Endothelial cell of umbilical vein (primary cell): ENCODE measurements around the gene PRIMA1. TPM values are rescaled to one million over a fixed set of nuclear protein-coding genes. Genes with fewer than 3 reads are reported as not detected.

Experiments used
- BruUV-seq: library from RNA; stranded (reverse); fragments of 400-500 nt; replicated peaks from 2 replicates; lab custom pipeline; 2021; lab: Mats Ljungman, UMichigan
- CTCF ChIA-PET: fragments of 300-600, 350-600 bp; sonication (Branson Sonifier 250); formaldehyde crosslinking; loops from one replicate; lab custom pipeline; 2021; ENCODE audit warnings: antibody characterized with exemption, inconsistent platforms; lab: Charles Lee
- POLR2A ChIA-PET: fragments of 300-600, 350-600 bp; sonication (Branson Sonifier 250); formaldehyde crosslinking; loops from one replicate; lab custom pipeline; 2021; ENCODE audit warnings: antibody characterized with exemption, inconsistent platforms; lab: Charles Lee
- DNase-seq: peaks from one replicate; pipeline ENCODE4 v3.0.0-alpha.2; 2011; ENCODE audit warnings: low read depth, low spot score
- FAIRE-seq: peaks from 2 replicates; lab custom pipeline; 2011; peaks lifted over from hg19 to GRCh38; lab: Jason Lieb, UNC
- H2AFZ ChIP-seq: 2 replicates; pipeline ENCODE4 v1.6.0; 2012; ENCODE audit warnings: low read depth, low read length, control low read depth, inconsistent platforms
- H3K27ac ChIP-seq: 2 replicates; pipeline ENCODE4 v1.5.1; 2011; ENCODE audit warnings: low read depth, mild to moderate bottlenecking, control low read depth, low read length, moderate library complexity; ENCODE audit not compliant: insufficient read depth
- H3K27me3 ChIP-seq, 2 experiments: 2 replicates each; pipeline versions ENCODE4 v1.6.0 to v1.6.1; 2011; ENCODE audit warnings: low read length in 2 of 2, mixed read lengths in 1 of 2; ENCODE audit not compliant: control insufficient read depth in 2 of 2, insufficient read depth in 2 of 2
- H3K36me3 ChIP-seq, 2 experiments: 2 replicates in 1 of 2; 3 replicates in 1 of 2; pipeline ENCODE4 v1.5.1; 2011; ENCODE audit warnings: low read length in 2 of 2, mild to moderate bottlenecking in 1 of 2, moderate library complexity in 1 of 2; ENCODE audit not compliant: control insufficient read depth in 2 of 2, insufficient read depth in 2 of 2; ENCODE audit errors: extremely low read depth in 1 of 2
- H3K4me1 ChIP-seq: 3 replicates; pipeline ENCODE4 v1.5.1; 2011; ENCODE audit warnings: mild to moderate bottlenecking, low read length; ENCODE audit not compliant: control insufficient read depth, insufficient read depth; ENCODE audit errors: extremely low read depth
- H3K4me2 ChIP-seq: 2 replicates; pipeline ENCODE4 v1.6.1; 2011; ENCODE audit warnings: low read length, control low read depth, mixed read lengths; ENCODE audit not compliant: insufficient read depth
- H3K4me3 ChIP-seq, 3 experiments: fragments of 200-600 bp in 1 of 3; sonication (generic), shearing (Covaris generic) in 1 of 3; replicated peaks in 1 of 3; 2 replicates each; pipeline ENCODE4 v1.5.1; 2011 to 2016; ENCODE audit warnings: control low read depth in 3 of 3, low read length in 3 of 3, mild to moderate bottlenecking in 2 of 3, inconsistent platforms in 1 of 3, low read depth in 1 of 3, moderate library complexity in 1 of 3; ENCODE audit not compliant: insufficient read depth in 1 of 3
- H3K79me2 ChIP-seq: 2 replicates; pipeline ENCODE4 v1.6.0; 2012; ENCODE audit warnings: low read length, inconsistent platforms; ENCODE audit not compliant: control insufficient read depth, insufficient read depth
- H3K9ac ChIP-seq: replicated peaks from 2 replicates; pipeline ENCODE3; 2011; ENCODE audit warnings: low read length, control low read depth; ENCODE audit not compliant: insufficient read depth; ENCODE audit errors: extremely low read depth
- H3K9me1 ChIP-seq: replicated peaks from 3 replicates; pipeline ENCODE4 v1.6.0; 2011; ENCODE audit warnings: mild to moderate bottlenecking, low read length; ENCODE audit not compliant: control insufficient read depth, insufficient read depth; ENCODE audit errors: extremely low read depth
- H3K9me3 ChIP-seq: replicated peaks from 2 replicates; pipeline ENCODE4 v1.5.1; 2012; ENCODE audit warnings: low read length, inconsistent platforms; ENCODE audit not compliant: control insufficient read depth, insufficient read depth
- H4K20me1 ChIP-seq: replicated peaks from 2 replicates; pipeline ENCODE3; 2011; ENCODE audit warnings: mild to moderate bottlenecking, low read length; ENCODE audit not compliant: control insufficient read depth, insufficient read depth; ENCODE audit errors: extremely low read depth
- CTCF ChIP-seq, 2 donors: IDR thresholded peaks; 1 replicate in 1 of 2; 2 replicates in 1 of 2; pipeline ENCODE4 v1.5.1; 2011; ENCODE audit warnings: low read length in 2 of 2, mild to moderate bottlenecking in 2 of 2, moderate library complexity in 2 of 2, control low read depth in 1 of 2, inconsistent platforms in 1 of 2, low read depth in 1 of 2; ENCODE audit not compliant: insufficient read depth in 1 of 2; ENCODE audit errors: extremely low read depth in 1 of 2
- JUN ChIP-seq: IDR thresholded peaks from 2 replicates; pipeline ENCODE4 v1.6.1; 2011; ENCODE audit warnings: borderline replicate concordance, low read depth; ENCODE audit not compliant: insufficient read length, insufficient read depth
- MAX ChIP-seq: IDR thresholded peaks from 2 replicates; pipeline ENCODE4 v1.6.1; 2011; ENCODE audit not compliant: insufficient read depth, insufficient read length
- MYC ChIP-seq: IDR thresholded peaks from one replicate; pipeline ENCODE4 v1.6.1; 2011; ENCODE audit warnings: mild to moderate bottlenecking, low read depth, low read length
- POLR2A ChIP-seq: IDR thresholded peaks from 2 replicates; pipeline ENCODE4 v1.6.1; 2012; ENCODE audit warnings: low read depth, mild to moderate bottlenecking, control low read depth, low read length
- POLR2AphosphoS5 ChIP-seq: IDR thresholded peaks from 2 replicates; pipeline ENCODE4 v1.6.1; 2012; ENCODE audit warnings: low read depth, mild to moderate bottlenecking, control low read depth, low read length, moderate library complexity; ENCODE audit not compliant: insufficient read depth
- dilution Hi-C: fragments of 300-500 bp; cut with MboI; formaldehyde crosslinking; loops from one replicate; pipeline ENCODE4 v1.15.0; 2019; ENCODE audit warnings: low sequenced_read_pairs; ENCODE audit not compliant: extremely low pct_ligation_motif_present
- intact Hi-C: fragments of 100-400 bp; cut with micrococcal nuclease; formaldehyde crosslinking; loops from one replicate; pipeline ENCODE4 v1.10.0; 2022
- polyA plus RNA-seq, 4 experiments: library from polyadenylated mRNA; depleted of rRNA in 3 of 4; stranded (reverse) in 3 of 4; unstranded in 1 of 4; fragments of >200 nt; gene quantifications; 2 replicates each; pipeline versions ENCODE4 v1.2.1 to v1.2.3, GENCODE V29; 2011 to 2012; ENCODE audit warnings: missing spikeins in 1 of 4
- total RNA-seq: library from RNA; stranded (reverse); gene quantifications from 2 replicates; pipeline ENCODE4 v1.2.3, GENCODE V29; 2021

Gene PRIMA1
- total and polyA plus RNA-seq, 2 donors (not counting 3 experiments of a cell fraction or from before 2014, with no cell fraction given) = not detected

GRCh38 chr14:93727039-93727740 is 61.1 kb downstream of the PRIMA1 start:
- CTCF ChIA-PET = no interaction called here
- H3K9me3 ChIP-seq = peaks cover 5% of the 10 kb centered on the region
- BruUV-seq = no TSS peak

GRCh38 chr14:93725993-93726392 is 62.3 kb downstream of the PRIMA1 start:
- Histone ChIP-seq H3K27me3 (no peaks in the 10 kb centered on the region), H2AFZ (no peak overlapping the region), H3K9ac (no peak overlapping the region), H3K4me1 (no peaks in the 10 kb centered on the region), H4K20me1 (no peaks in the 10 kb centered on the region), H3K9me1 (no peaks in the 10 kb centered on the region), H3K36me3 (no peaks in the 10 kb centered on the region), H3K27ac (no peak overlapping the region), H3K9me3 (peaks cover 9% of the 10 kb centered on the region), H3K79me2 (no peaks in the 10 kb centered on the region), H3K4me3 (no peak overlapping the region), H3K4me2 (no peak overlapping the region)
- no TSS peak for BruUV-seq
- ChIA-PET CTCF (no interaction called here), POLR2A (no interaction called here)
- FAIRE-seq = no peak
- DNase-seq = no peak
- intact Hi-C loops (no loop called here), dilution Hi-C loops (no loop called here)
- TF ChIP-seq POLR2A (no peak), CTCF (IDR thresholded peaks at IDR 0.05; ENCODE audit: extremely low read depth in 1 of 2, insufficient read depth in 1 of 2, low read depth in 1 of 2, low read length in 2 of 2) (no peak)

More at GRCh38 chr14:93727039-93727740, 61.1 kb downstream of the PRIMA1 start:
- dilution Hi-C loops = no loop called here
- POLR2A ChIA-PET = no interaction called here
- no peak overlapping the region for H3K27ac ChIP-seq
- H3K4me1 ChIP-seq = no peaks in the 10 kb centered on the region
- no peaks in the 10 kb centered on the region for H3K27me3 ChIP-seq
- H3K79me2 ChIP-seq = no peaks in the 10 kb centered on the region
- H3K4me3 ChIP-seq = no peak overlapping the region
- no peak overlapping the region for H2AFZ ChIP-seq
- DNase-seq (no peak), FAIRE-seq (no peak)
- no peaks in the 10 kb centered on the region for H4K20me1 ChIP-seq
- H3K4me2 ChIP-seq = no peak overlapping the region
- H3K36me3 ChIP-seq = no peaks in the 10 kb centered on the region
- intact Hi-C loops = no loop called here
- no peak for TF ChIP-seq MAX
- no peak for TF ChIP-seq POLR2A
- no peak for TF ChIP-seq JUN
- TF ChIP-seq POLR2AphosphoS5 = no peak
- TF ChIP-seq MYC = no peak
- H3K9ac ChIP-seq = no peak overlapping the region
- no peaks in the 10 kb centered on the region for H3K9me1 ChIP-seq
